GM12878 (cell line): ENCODE results near the gene HTT-AS. TPM values are rescaled to one million over a fixed set of nuclear protein-coding genes. Genes with fewer than 3 reads are reported as not detected.

Experiments used
- ATAC-seq: fragments of 200-7000 bp; cut with Tn5 transposase; 3 replicates; pipeline ENCODE4 v1.9.1; 2020; ENCODE audit warnings: mild to moderate bottlenecking, moderate library complexity
- BruUV-seq: library from RNA; stranded (reverse); fragments of 400-500 nt; replicated peaks from 2 replicates; lab custom pipeline; 2021; lab: Mats Ljungman, UMichigan
- CTCF ChIA-PET: fragments of 300-600 bp; sonication (Branson Sonifier 250); formaldehyde crosslinking; extraction: SDS; loops from one replicate; lab custom pipeline; 2021; ENCODE audit warnings: inconsistent platforms; lab: Yijun Ruan, JAX
- POLR2A ChIA-PET: fragments of 350-600 bp; formaldehyde crosslinking; extraction: SDS; loops from one replicate; lab custom pipeline; 2021; ENCODE audit warnings: inconsistent platforms; lab: Charles Lee
- RAD21 ChIA-PET: fragments of 300-600 bp; sonication (Branson Sonifier 250); formaldehyde crosslinking; loops from one replicate; lab custom pipeline; 2023; ENCODE audit warnings: antibody characterized with exemption; ENCODE audit not compliant: unreplicated experiment; lab: Charles Lee
- SMC1A ChIA-PET: fragments of 300-600 bp; sonication (Branson Sonifier 250); formaldehyde crosslinking; loops from one replicate; lab custom pipeline; 2023; ENCODE audit not compliant: unreplicated experiment, uncharacterized antibody; lab: Charles Lee
- DNase-seq: peaks from one replicate; pipeline ENCODE4 v3.0.0-alpha.2; 2011; ENCODE audit warnings: low read depth, low spot score
- FAIRE-seq: peaks from 3 replicates; lab custom pipeline; 2011; peaks lifted over from hg19 to GRCh38; lab: Jason Lieb, UNC
- H2AFZ ChIP-seq: 2 replicates; pipeline ENCODE4 v1.6.0; 2011; ENCODE audit warnings: low read depth, low read length, control low read depth; ENCODE audit not compliant: control insufficient read depth
- H3K27ac ChIP-seq: 2 replicates; pipeline ENCODE4 v1.5.1; 2011; ENCODE audit warnings: control low read depth; ENCODE audit not compliant: control insufficient read depth, insufficient read depth
- H3K27me3 ChIP-seq, 2 experiments: replicated peaks in 1 of 2; 2 replicates each; pipeline versions ENCODE4 v1.6.0 to v1.6.1; 2011; ENCODE audit warnings: low read length in 1 of 2; ENCODE audit not compliant: control insufficient read depth in 2 of 2, insufficient read depth in 2 of 2
- H3K36me3 ChIP-seq, 2 experiments: 2 replicates each; pipeline ENCODE4 v1.5.1; 2011; ENCODE audit warnings: low read length in 1 of 2; ENCODE audit not compliant: control insufficient read depth in 2 of 2, insufficient read depth in 2 of 2
- H3K4me1 ChIP-seq: 2 replicates; pipeline ENCODE4 v1.6.1; 2011; ENCODE audit warnings: mild to moderate bottlenecking, low read length, moderate library complexity, mixed read lengths; ENCODE audit not compliant: control insufficient read depth, insufficient read depth
- H3K4me2 ChIP-seq: 2 replicates; pipeline ENCODE4 v1.6.0; 2011; ENCODE audit warnings: control low read depth; ENCODE audit not compliant: control insufficient read depth, insufficient read depth
- H3K4me3 ChIP-seq: fragments of 200-600 bp; sonication (generic); 2 replicates; pipeline ENCODE4 v1.5.1; 2016
- H3K79me2 ChIP-seq: 2 replicates; pipeline ENCODE4 v1.6.0; 2011; ENCODE audit warnings: low read length; ENCODE audit not compliant: control insufficient read depth, insufficient read depth
- H3K9ac ChIP-seq: 2 replicates; pipeline ENCODE4 v1.8.0; 2011; ENCODE audit warnings: low read length, control low read depth, mixed read lengths; ENCODE audit not compliant: control insufficient read depth, insufficient read depth
- H3K9me3 ChIP-seq: replicated peaks from 3 replicates; pipeline ENCODE4 v1.5.1; 2011; ENCODE audit warnings: mild to moderate bottlenecking, low read length; ENCODE audit not compliant: control insufficient read depth, insufficient read depth
- H4K20me1 ChIP-seq: 2 replicates; pipeline ENCODE4 v1.6.0; 2011; ENCODE audit not compliant: control insufficient read depth, insufficient read depth
- CEBPB ChIP-seq, 2 experiments: fragments of 150-350 bp in 1 of 2; IDR thresholded peaks; 2 replicates each; pipeline ENCODE4 v1.6.1; 2012 to 2014; ENCODE audit warnings: low read depth in 2 of 2, low read length in 2 of 2, borderline replicate concordance in 1 of 2, inconsistent platforms in 1 of 2
- E2F8 ChIP-seq: fragments of 450-650 bp; IDR thresholded peaks from 2 replicates; pipeline ENCODE4 v1.6.1; 2018; ENCODE audit warnings: mild to moderate bottlenecking, low read depth, moderate library complexity; ENCODE audit not compliant: partially characterized antibody
- IRF5 ChIP-seq: fragments of 450-650 bp; IDR thresholded peaks from 2 replicates; pipeline ENCODE4 v1.6.1; 2017; ENCODE audit warnings: borderline replicate concordance
- JUNB ChIP-seq: IDR thresholded peaks from 2 replicates; pipeline ENCODE4 v1.6.1; 2016; ENCODE audit warnings: antibody characterized with exemption, mild to moderate bottlenecking
- JUND ChIP-seq: IDR thresholded peaks from 2 replicates; pipeline ENCODE4 v1.6.1; 2012; ENCODE audit warnings: low read depth, mild to moderate bottlenecking, low read length, improper control_type of control experiment, moderate library complexity
- MTA2 ChIP-seq: fragments of 450-650 bp; IDR thresholded peaks from 2 replicates; pipeline ENCODE4 v1.6.1; 2016; ENCODE audit warnings: low read depth, mild to moderate bottlenecking, moderate library complexity
- NBN ChIP-seq: fragments of 450-650 bp; IDR thresholded peaks from 2 replicates; pipeline ENCODE4 v1.6.1; 2016
- NFYB ChIP-seq: IDR thresholded peaks from 2 replicates; pipeline ENCODE4 v1.6.1; 2011; ENCODE audit warnings: low read depth, mild to moderate bottlenecking, low read length, improper control_type of control experiment, moderate library complexity; ENCODE audit not compliant: insufficient read depth
- POLR2AphosphoS2 ChIP-seq: IDR thresholded peaks from 2 replicates; pipeline ENCODE4 v1.6.1; 2011; ENCODE audit warnings: low read depth, mild to moderate bottlenecking, low read length, improper control_type of control experiment, moderate library complexity
- RUNX3 ChIP-seq: IDR thresholded peaks from 2 replicates; pipeline ENCODE4 v1.6.1; 2012; ENCODE audit warnings: low read length, inconsistent platforms
- SUZ12 ChIP-seq: fragments of 200-600 bp; sonication (generic); IDR thresholded peaks from one replicate; pipeline ENCODE4 v1.6.1; 2018; ENCODE audit warnings: antibody characterized with exemption, mild to moderate bottlenecking; ENCODE audit not compliant: unreplicated experiment
- TARDBP ChIP-seq: IDR thresholded peaks from 2 replicates; pipeline ENCODE4 v1.6.1; 2016; ENCODE audit warnings: borderline replicate concordance
- WGBS: methylation state at CpG from one replicate; pipeline ENCODE4 v1.1.6; 2016; ENCODE audit warnings: low lambda C conversion rate; ENCODE audit not compliant: insufficient replicate concordance, insufficient coverage; ENCODE audit errors: missing lambda C conversion rate; 5-methylcytosine and 5-hydroxymethylcytosine counted together
- in situ Hi-C: fragments of 300-500 bp; cut with MboI; formaldehyde crosslinking; loops from 9 replicates; pipeline ENCODE4 v1.14.3; 2018; ENCODE audit warnings: mixed read lengths
- intact Hi-C: fragments of 100-400 bp; cut with micrococcal nuclease; formaldehyde crosslinking; loops from one replicate; pipeline ENCODE4 v1.14.2; 2022; ENCODE audit not compliant: unreplicated experiment
- polyA plus RNA-seq, 11 experiments: library from polyadenylated mRNA; depleted of rRNA in 4 of 11; unstranded in 6 of 11; stranded (reverse) in 5 of 11; fragments of >200 nt; fragmentation: Nextera tagmentation in 4 of 11; fragmentation: Illumina TruSeq in 1 of 11; extraction: Ambion mirVana in 4 of 11; extraction: Trizol in 1 of 11; gene quantifications; 1 replicate in 1 of 11; 2 replicates in 10 of 11; pipeline versions ENCODE4 v1.2.1 to v1.2.3, GENCODE V29; 2011 to 2016; ENCODE audit warnings: inconsistent platforms in 2 of 11, missing spikeins in 2 of 11, low read depth in 1 of 11
- total RNA-seq, 4 experiments: library from RNA; depleted of rRNA in 3 of 4; stranded (reverse); fragments of >200 nt in 3 of 4; fragmentation: Illumina TruSeq in 1 of 4; extraction: Trizol in 1 of 4; gene quantifications; 2 replicates each; pipeline versions ENCODE4 v1.2.1 to v1.2.3, GENCODE V29; 2013 to 2021

Gene HTT-AS
- total and polyA plus RNA-seq, 10 of the 15 experiments (the other 5 are each of a cell fraction or from before 2014, with no cell fraction given), result not detected

GRCh38 chr4:3021127-3021526 lies 53.2 kb downstream of the HTT-AS start:
- H2AFZ ChIP-seq, result peak overlapping the region; percentile 17; the same call in 1 of the 2 replicates
- TF ChIP-seq CEBPB (IDR thresholded peaks at IDR 0.05; ENCODE audit: borderline replicate concordance in 1 of 2, low read depth in 2 of 2, low read length in 2 of 2), result no peak
- 41% methylated on average over 6 of the region's 6 CpGs for WGBS
- DNase-seq, result no peak
- RAD21 ChIA-PET, result interaction anchor here (1.1 kb wide), 1 partner anchor 15 kb away, joined by 4 read pairs; no protein-coding TSS in a partner anchor
- no peak overlapping the region for H3K27ac ChIP-seq
- no peaks in the 10 kb centered on the region for H3K79me2 ChIP-seq
- SMC1A ChIA-PET, result no interaction called here
- POLR2A ChIA-PET, result interaction anchor here (1.4 kb wide), 1 partner anchor 12 kb away, joined by 3 read pairs; no protein-coding TSS in a partner anchor
- FAIRE-seq, result no peak
- peak overlapping the region; percentile 77; the same call in 1 of the 2 replicates for H3K4me2 ChIP-seq
- CTCF ChIA-PET, result interaction anchor here (1.6 kb wide), 1 partner anchor 11 kb away, joined by 3 read pairs; no protein-coding TSS in a partner anchor
- intact Hi-C loops, result no loop called here
- no peaks in the 10 kb centered on the region for H4K20me1 ChIP-seq
- no peak for ATAC-seq
- H3K4me1 ChIP-seq, result peaks cover 29% of the 10 kb centered on the region
- BruUV-seq, result no TSS peak
- H3K4me3 ChIP-seq, result no peak overlapping the region
- H3K9me3 ChIP-seq, result peaks cover 8% of the 10 kb centered on the region; the same call in 2 of the 3 replicates
- H3K9ac ChIP-seq, result no peak overlapping the region
- in situ Hi-C loops, result no loop called here
- H3K36me3 ChIP-seq, result no peaks in the 10 kb centered on the region
- no peaks in the 10 kb centered on the region for H3K27me3 ChIP-seq

- Histone ChIP-seq H3K4me3 (no peak overlapping the region), H3K9ac (no peak overlapping the region), H3K36me3 (no peaks in the 10 kb centered on the region), H3K9me3 (peaks cover 8% of the 10 kb centered on the region; the same call in 2 of the 3 replicates), H3K27ac (no peak overlapping the region), H3K4me2 (no peak overlapping the region; the same call in 1 of the 2 replicates), H3K4me1 (peaks cover 35% of the 10 kb centered on the region), H3K79me2 (no peaks in the 10 kb centered on the region), H2AFZ (no peak overlapping the region), H4K20me1 (no peaks in the 10 kb centered on the region), H3K27me3 (no peaks in the 10 kb centered on the region)
- peak; percentile 79 for FAIRE-seq
- RAD21 ChIA-PET, result no interaction called here
- CTCF ChIA-PET, result interaction anchor here (1.2 to 1.6 kb wide), 2 partner anchors 9 to 41 kb away, joined by 3 read pairs; no protein-coding TSS in a partner anchor
- POLR2A ChIA-PET, result no interaction called here
- DNase-seq, result no peak
- WGBS, result 23% methylated on average over 13 of the region's 13 CpGs
- SMC1A ChIA-PET, result no interaction called here
- no TSS peak for BruUV-seq
- in situ Hi-C loops, result no loop called here
- peak; percentile 75 for ATAC-seq
- intact Hi-C loops, result no loop called here
- TF ChIP-seq E2F8 (no peak), JUNB (0 out of 2 replicates have a peak, but pooled peaks have one; percentile 40), NFYB (no peak), MTA2 (no peak), JUND (no peak), SUZ12 (no peak), NBN (no peak), IRF5 (no peak), RUNX3 (peak; percentile 38; the same call in 1 of the 2 replicates), POLR2AphosphoS2 (no peak), TARDBP (no peak)
Measured at GRCh38 chr4:3019145-3019846, 55.0 kb downstream of the HTT-AS start.
